HCT116 (cell line): ENCODE data around the gene TENM4.

Experiments
- CBX3 ChIP-seq: IDR thresholded peaks from 2 replicates; pipeline ENCODE4 v1.6.1; 2012; ENCODE audit warnings: low read depth
- CTCF ChIP-seq, 3 experiments: fragments of 200-600 bp in 1 of 3; sonication (generic) in 1 of 3; IDR thresholded peaks in 2 of 3; conservative IDR thresholded peaks in 1 of 3; 2 replicates each; pipeline ENCODE4 v1.5.1; 2012 to 2017; ENCODE audit warnings: low read depth in 2 of 3, low read length in 2 of 3, antibody characterized with exemption in 1 of 3, borderline replicate concordance in 1 of 3, control low read depth in 1 of 3, mild to moderate bottlenecking in 1 of 3, mixed read lengths in 1 of 3, mixed run types in 1 of 3, moderate library complexity in 1 of 3; ENCODE audit not compliant: insufficient read depth in 1 of 3
- EZH2 ChIP-seq: fragments of 200-600 bp; sonication (generic); IDR thresholded peaks from 2 replicates; pipeline ENCODE4 v1.6.1; 2017; ENCODE audit warnings: antibody characterized with exemption, mixed run types
- EZH2phosphoT487 ChIP-seq: fragments of 200-600 bp; IDR thresholded peaks from 2 replicates; pipeline ENCODE4 v1.6.1; 2018; ENCODE audit warnings: antibody characterized with exemption, borderline replicate concordance
- POLR2A ChIP-seq: IDR thresholded peaks from 2 replicates; pipeline ENCODE4 v1.7.0; 2011; ENCODE audit warnings: borderline replicate concordance; ENCODE audit not compliant: insufficient read depth, insufficient read length; ENCODE audit errors: extremely low read depth
- POLR2AphosphoS5 ChIP-seq: IDR thresholded peaks from 2 replicates; pipeline ENCODE4 v1.6.1; 2011; ENCODE audit warnings: mild to moderate bottlenecking, low read depth, low read length, moderate library complexity
- RAD21 ChIP-seq: IDR thresholded peaks from 2 replicates; pipeline ENCODE4 v1.6.1; 2012; ENCODE audit warnings: low read depth, mild to moderate bottlenecking
- REST ChIP-seq: IDR thresholded peaks from 2 replicates; pipeline ENCODE4 v1.6.1; 2012; ENCODE audit warnings: low read depth
- SIN3A ChIP-seq: IDR thresholded peaks from 2 replicates; pipeline ENCODE4 v1.6.1; 2012; ENCODE audit warnings: low read depth
- SP1 ChIP-seq: IDR thresholded peaks from 2 replicates; pipeline ENCODE4 v1.6.1; 2012; ENCODE audit warnings: low read depth
- SRF ChIP-seq: IDR thresholded peaks from 2 replicates; pipeline ENCODE4 v1.6.1; 2012; ENCODE audit warnings: low read depth
- ZFX ChIP-seq: fragments of 450-650 bp; IDR thresholded peaks from 2 replicates; pipeline ENCODE4 v1.6.1; 2017

- no peak for TF ChIP-seq CTCF (IDR thresholded peaks at IDR 0.05 in 2 of 3, conservative IDR thresholded peaks at IDR 0.05 in 1 of 3; ENCODE audit: borderline replicate concordance in 1 of 3, insufficient read depth in 1 of 3, low read depth in 2 of 3, low read length in 2 of 3)
- TF ChIP-seq ZFX, result no peak
- no peak for TF ChIP-seq SRF
- TF ChIP-seq POLR2AphosphoS5, result no peak
- TF ChIP-seq POLR2A, result no peak
- TF ChIP-seq EZH2, result no peak
- no peak for TF ChIP-seq SP1
- no peak for TF ChIP-seq CBX3
- TF ChIP-seq EZH2phosphoT487, result no peak
- no peak for TF ChIP-seq SIN3A
- no peak for TF ChIP-seq RAD21
- no peak for TF ChIP-seq REST
These were observed 351.9 kb downstream of the TENM4 start for GRCh38 chr11:79088967-79089366.
